Heart right ventricle (tissue), 16 donors: Measurements from ENCODE around the gene GRIA2. TPM values are rescaled to one million over a fixed set of nuclear protein-coding genes. Genes with fewer than 3 reads are reported as not detected.

Experiments used
- ATAC-seq, 8 donors: fragments of 200-7000 bp; cut with Tn5 transposase; one replicate each; pipeline ENCODE4 v1.9.1; 2020; ENCODE audit warnings: mild to moderate bottlenecking in 8 of 8, moderate library complexity in 8 of 8, moderate number of reproducible peaks in 1 of 8
- DNase-seq, 2 donors: peaks; one replicate each; pipeline ENCODE4 v3.0.0-alpha.2; 2020
- H3K27ac ChIP-seq, 10 donors: fragments of 200-600 bp; sonication (generic) in 2 of 10; one replicate each; pipeline versions ENCODE4 v1.5.0 to v1.8.0; 2020 to 2022; ENCODE audit warnings: mild to moderate bottlenecking in 3 of 10
- H3K27me3 ChIP-seq, 7 donors: fragments of 200-600 bp; one replicate each; pipeline ENCODE4 v1.8.0; 2021 to 2022; ENCODE audit warnings: mild to moderate bottlenecking in 2 of 7
- H3K36me3 ChIP-seq, 9 donors: fragments of 200-600 bp; sonication (generic) in 1 of 9; one replicate each; pipeline versions ENCODE4 v1.5.0 to v1.8.0; 2020 to 2022; ENCODE audit warnings: mild to moderate bottlenecking in 2 of 9
- H3K4me1 ChIP-seq, 9 donors: fragments of 200-600 bp; sonication (generic) in 1 of 9; one replicate each; pipeline versions ENCODE4 v1.5.0 to v1.8.0; 2020 to 2022; ENCODE audit warnings: mild to moderate bottlenecking in 4 of 9
- H3K4me3 ChIP-seq, 10 donors: fragments of 200-600 bp; sonication (generic) in 2 of 10; one replicate each; pipeline versions ENCODE4 v1.5.0 to v1.8.0; 2020 to 2022; ENCODE audit warnings: mild to moderate bottlenecking in 7 of 10, moderate library complexity in 2 of 10
- H3K9me3 ChIP-seq, 11 donors: fragments of 200-600 bp in 10 of 11; sonication (generic) in 2 of 11; one replicate each; pipeline versions ENCODE4 v1.5.0 to v1.8.0; 2013 to 2022; ENCODE audit warnings: mild to moderate bottlenecking in 2 of 11, control low read depth in 1 of 11, moderate library complexity in 1 of 11
- WGBS, 2 donors: extraction: QIAGEN DNeasy Blood & Tissue Kit; methylation state at CpG; one replicate each; pipeline ENCODE4 v1.1.7; 2013; ENCODE audit warnings: inconsistent platforms in 1 of 2; 5-methylcytosine and 5-hydroxymethylcytosine counted together
- intact Hi-C, 10 donors: fragments of 100-400 bp; cut with DNase I; formaldehyde crosslinking; loops; one replicate each; pipeline versions ENCODE4 v1.11.1 to v1.14.2; 2022
- polyA plus RNA-seq, 2 donors: library from polyadenylated mRNA; stranded (reverse); fragments of 200-250 nt; gene quantifications; one replicate each; pipeline ENCODE4 v1.2.3, GENCODE V29; 2013
- total RNA-seq, 10 donors: library from RNA; stranded (reverse); fragmentation: NEBNext Ultra II Directional in 3 of 10; extraction: Animal tissue kit (Norgen Biotek cat#: 25700) in 3 of 10; gene quantifications; one replicate each; pipeline versions ENCODE4 v1.2.1 to v1.2.4, GENCODE V29; 2021 to 2023
- TF ChIP-seq, protein P1 (sequence below), 9 donors: fragments of 200-600 bp; sonication (generic) in 2 of 9; IDR thresholded peaks; one replicate each; pipeline versions ENCODE4 v1.5.0 to v1.8.0; 2021 to 2022; ENCODE audit warnings: antibody characterized with exemption in 9 of 9, mild to moderate bottlenecking in 5 of 9, moderate library complexity in 1 of 9
- donor health status: Arrhythmogenic right ventricular cardiomyopathy.
- donor health status: ischemic (EF 13 %, LVEDD 7.1; RV severe dilation, severe dysfunction).
- donor health status: healthy with polysubstance abuse.
- donor health status: DM: no; HTN: yes; CAD: no.
- donor health status: DM: no; HTN: no; CAD: no.
- donor health status: ischemic (EF 25% LVEDD 6.9; RV normal size, moderate dysfunction).
- donor health status: ischemic (EF 25% LVEDD 5.7; RV mildly dilated, moderate dysfunction).
- donor health status: healthy.
- donor health status: DM: yes; HTN: yes; CAD: no.
- donor health status: Ischemic cardiomyopathy.
- donor health status: ischemic (EF 35%, LVEDD 5.7; RV mildly dilated, moderate dysfunction).
- donor health status: nonischemic (EF 11% LVEDD 7.7; RV severe dilation, severe dysfunction).
- donor health status: DM: yes; HTN: yes; CAD: no.
- donor health status: PGD.
- donor health status: ischemic (EF 29% LVEDD 5.4; RV normal size, mild dysfunction).
- donor health status: nonischemic (EF 23%, LVEDD 6.1; RV moderate dilation, normal function).

Gene GRIA2
- total and polyA plus RNA-seq, 12 donors = 0.20 to 0.51 TPM; not detected in 10

- Histone ChIP-seq H3K4me1 (no peaks in the 10 kb centered on the region), H3K36me3 (no peaks in the 10 kb centered on the region), H3K9me3 (no peaks in the 10 kb centered on the region), H3K27ac (no peak overlapping the region), H3K4me3 (no peak overlapping the region), H3K27me3 (no peaks in the 10 kb centered on the region)
- intact Hi-C loops = no loop called here
- DNase-seq (no peak), ATAC-seq (no peak)
- TF ChIP-seq, protein P1, sequence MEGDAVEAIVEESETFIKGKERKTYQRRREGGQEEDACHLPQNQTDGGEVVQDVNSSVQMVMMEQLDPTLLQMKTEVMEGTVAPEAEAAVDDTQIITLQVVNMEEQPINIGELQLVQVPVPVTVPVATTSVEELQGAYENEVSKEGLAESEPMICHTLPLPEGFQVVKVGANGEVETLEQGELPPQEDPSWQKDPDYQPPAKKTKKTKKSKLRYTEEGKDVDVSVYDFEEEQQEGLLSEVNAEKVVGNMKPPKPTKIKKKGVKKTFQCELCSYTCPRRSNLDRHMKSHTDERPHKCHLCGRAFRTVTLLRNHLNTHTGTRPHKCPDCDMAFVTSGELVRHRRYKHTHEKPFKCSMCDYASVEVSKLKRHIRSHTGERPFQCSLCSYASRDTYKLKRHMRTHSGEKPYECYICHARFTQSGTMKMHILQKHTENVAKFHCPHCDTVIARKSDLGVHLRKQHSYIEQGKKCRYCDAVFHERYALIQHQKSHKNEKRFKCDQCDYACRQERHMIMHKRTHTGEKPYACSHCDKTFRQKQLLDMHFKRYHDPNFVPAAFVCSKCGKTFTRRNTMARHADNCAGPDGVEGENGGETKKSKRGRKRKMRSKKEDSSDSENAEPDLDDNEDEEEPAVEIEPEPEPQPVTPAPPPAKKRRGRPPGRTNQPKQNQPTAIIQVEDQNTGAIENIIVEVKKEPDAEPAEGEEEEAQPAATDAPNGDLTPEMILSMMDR (IDR thresholded peaks at IDR 0.05) = no peak
- WGBS, 2 donors = 90 to 91% methylated on average over 3 of the region's 3 CpGs
Measured at GRCh38 chr4:157372567-157372966, 152.0 kb downstream of the GRIA2 start.

- Histone ChIP-seq H3K27ac (no peak overlapping the region), H3K27me3 (no peaks in the 10 kb centered on the region), H3K4me3 (no peak overlapping the region), H3K36me3 (no peaks in the 10 kb centered on the region), H3K4me1 (no peaks in the 10 kb centered on the region), H3K9me3 (no peaks in the 10 kb centered on the region)
- intact Hi-C loops = no loop called here
- TF ChIP-seq, protein P1 (IDR thresholded peaks at IDR 0.05) = no peak
- no peak for ATAC-seq
- no peak for DNase-seq
- 37 to 45% methylated on average over 3 of the region's 3 CpGs for WGBS, 2 donors
Measured at GRCh38 chr4:157389741-157390140, 169.2 kb downstream of the GRIA2 start.

- intact Hi-C loops = no loop called here
- Histone ChIP-seq H3K4me3 (no peak overlapping the region), H3K27me3 (no peaks in the 10 kb centered on the region), H3K36me3 (no peaks in the 10 kb centered on the region), H3K4me1 (no peaks in the 10 kb centered on the region), H3K9me3 (no peaks in the 10 kb centered on the region), H3K27ac (no peak overlapping the region)
- ATAC-seq = no peak
- TF ChIP-seq, protein P1 (IDR thresholded peaks at IDR 0.05) = no peak
- no peak for DNase-seq
Measured at GRCh38 chr4:157405070-157405469, 184.5 kb downstream of the GRIA2 start.

Other genes starting within 250 kb of the GRIA2 start
- 10 to 100 TPM; 10.1 to 18.2 (median 15.2) TPM for gene PDGFC, start 248.9 kb upstream of the GRIA2 start, total RNA-seq
- 1 to 10 TPM; 2.1 to 2.6 TPM for gene PDGFC, start 248.9 kb upstream of the GRIA2 start, polyA plus RNA-seq
- 10 to 100 TPM in 7 of 10 donors, 1 to 10 TPM in 3; 7.2 to 23.3 (median 14.2) TPM for gene GLRB, start 144.6 kb upstream of the GRIA2 start, total RNA-seq
- 1 to 10 TPM; 3.3 to 4.6 TPM for gene GLRB, start 144.6 kb upstream of the GRIA2 start, polyA plus RNA-seq